Sigmoid colon (tissue), 7 donors: ENCODE data around the gene VPS33B. TPM values are rescaled to one million over a fixed set of nuclear protein-coding genes. Genes with fewer than 3 reads are reported as not detected.
A peak's percentile ranks its signal among the peaks of the same experiment; 100 is the strongest.

Experiments used
- DNase-seq: peaks from one replicate; pipeline ENCODE4 v3.0.0-alpha.2; 2019
- H3K27ac ChIP-seq, 4 donors: fragments of 200-600 bp; sonication (generic); one replicate each; pipeline ENCODE4 v1.5.1; 2016 to 2019; ENCODE audit warnings: mild to moderate bottlenecking in 1 of 4
- H3K27me3 ChIP-seq, 3 donors: fragments of 200-600 bp; sonication (generic); one replicate each; pipeline ENCODE4 v1.5.1; 2019; ENCODE audit warnings: mild to moderate bottlenecking in 1 of 3
- H3K36me3 ChIP-seq, 4 donors: fragments of 200-600 bp; sonication (generic); one replicate each; pipeline ENCODE4 v1.5.1; 2016 to 2019
- H3K4me1 ChIP-seq, 4 donors: fragments of 200-600 bp; sonication (generic); one replicate each; pipeline ENCODE4 v1.5.1; 2017 to 2019
- H3K4me3 ChIP-seq, 4 donors: fragments of 200-600 bp; sonication (generic); one replicate each; pipeline ENCODE4 v1.5.1; 2017 to 2019; ENCODE audit warnings: mild to moderate bottlenecking in 2 of 4, moderate library complexity in 1 of 4
- H3K9me3 ChIP-seq, 4 donors: fragments of 200-600 bp in 3 of 4; sonication (generic) in 3 of 4; one replicate each; pipeline versions ENCODE4 v1.5.1 to v1.6.1; 2013 to 2019
- CTCF ChIP-seq, 4 experiments: fragments of 450-650 bp in 3 of 4; fragments of 200-600 bp in 1 of 4; IDR thresholded peaks; one replicate each; pipeline ENCODE4 v1.5.1; 2016 to 2019; ENCODE audit warnings: antibody characterized with exemption in 4 of 4, mild to moderate bottlenecking in 3 of 4, moderate library complexity in 2 of 4
- EP300 ChIP-seq, 4 donors: sonication (generic); formaldehyde crosslinking; IDR thresholded peaks; one replicate each; pipeline ENCODE4 v1.6.1; 2017; ENCODE audit warnings: antibody characterized with exemption in 4 of 4
- POLR2A ChIP-seq, 2 donors: fragments of 450-650 bp; IDR thresholded peaks; one replicate each; pipeline ENCODE4 v1.6.1; 2016; ENCODE audit warnings: antibody characterized with exemption in 2 of 2, mild to moderate bottlenecking in 2 of 2, moderate library complexity in 2 of 2
- POLR2AphosphoS5 ChIP-seq, 4 donors: sonication (generic); formaldehyde crosslinking; IDR thresholded peaks; one replicate each; pipeline ENCODE4 v1.6.1; 2017; ENCODE audit warnings: antibody characterized with exemption in 4 of 4
- WGBS, 2 donors: extraction: QIAGEN DNeasy Blood & Tissue Kit; methylation state at CpG; one replicate each; pipeline ENCODE4 v1.1.7; 2013; 5-methylcytosine and 5-hydroxymethylcytosine counted together
- intact Hi-C: fragments of 100-400 bp; cut with DNase I; formaldehyde crosslinking; loops from one replicate; pipeline ENCODE4 v1.15.1; 2023
- polyA plus RNA-seq, 3 donors: library from polyadenylated mRNA; stranded (reverse); fragments of 200-250 nt; gene quantifications; one replicate each; pipeline ENCODE4 v1.2.3, GENCODE V29; 2013
- total RNA-seq, 4 donors: library from RNA; depleted of rRNA; stranded (reverse); fragments of >200 nt; gene quantifications; one replicate each; pipeline ENCODE4 v1.1.0, GENCODE V29; 2016
- donor health status: healthy with polysubstance abuse.
- donor health status: Bipolar disorder and iron deficiency.
- donor health status: healthy.

Gene VPS33B
- 1 to 10 TPM; 6.6 to 9.3 (median 7.6) TPM for total RNA-seq
- polyA plus RNA-seq: 10 to 100 TPM in 2 of 3 donors, 1 to 10 TPM in 1; 7.4 to 13.4 (median 13.2) TPM

- H3K4me3 ChIP-seq: peak within 1 kb of the TSS; percentile 73 to 95 (median 79)
- H3K27ac ChIP-seq: peak within 1 kb of the TSS; percentile 69 to 81 (median 75)
- DNase-seq: peak; percentile 91
- no peaks in the 10 kb centered on the region for H3K36me3 ChIP-seq
- TF ChIP-seq EP300 (IDR thresholded peaks at IDR 0.05) (peak in 1 of 4 donors; percentile 21), CTCF (IDR thresholded peaks at IDR 0.05) (no peak), POLR2AphosphoS5 (IDR thresholded peaks at IDR 0.05) (peak; percentile 62 to 83 (median 69)), POLR2A (IDR thresholded peaks at IDR 0.05) (no peak)
- intact Hi-C loops: loop anchor here (2.0 kb wide), 1 partner anchor 27 kb away; the partner anchor contains the start of gene PRC1
- H3K4me1 ChIP-seq: peaks cover 0 to 22% (median 14%) of the 10 kb centered on the region in 4 donors
- no peaks in the 10 kb centered on the region for H3K9me3 ChIP-seq
- H3K27me3 ChIP-seq: no peaks in the 10 kb centered on the region
- WGBS, 2 donors: 0 to 1% methylated on average over 48 of the region's 48 CpGs
These were observed at the start of gene VPS33B for GRCh38 chr15:91022075-91022831. VPS33B (minus strand) TSS chr15:91022594; CDS start chr15:91022249, 345 bp downstream.

GRCh38 chr15:91072161-91072560 lies 49.8 kb upstream of the VPS33B start:
- no peak for DNase-seq
- TF ChIP-seq POLR2A (IDR thresholded peaks at IDR 0.05) (no peak), POLR2AphosphoS5 (IDR thresholded peaks at IDR 0.05) (no peak), CTCF (IDR thresholded peaks at IDR 0.05) (no peak), EP300 (IDR thresholded peaks at IDR 0.05) (no peak)
- intact Hi-C loops: no loop called here
- no peak overlapping the region for H3K4me3 ChIP-seq
- 66 to 88% methylated on average over 4 of the region's 4 CpGs for WGBS, 2 donors
- no peaks in the 10 kb centered on the region for H3K4me1 ChIP-seq
- H3K36me3 ChIP-seq: no peaks in the 10 kb centered on the region
- H3K27me3 ChIP-seq: peaks cover 0 to 8% (median 0%) of the 10 kb centered on the region in 3 donors
- no peak overlapping the region for H3K27ac ChIP-seq
- no peaks in the 10 kb centered on the region for H3K9me3 ChIP-seq

- H3K4me1 ChIP-seq: no peaks in the 10 kb centered on the region
- H3K36me3 ChIP-seq: no peaks in the 10 kb centered on the region
- intact Hi-C loops: no loop called here
- DNase-seq: no peak
- H3K27me3 ChIP-seq: peaks cover 0 to 8% (median 0%) of the 10 kb centered on the region in 3 donors
- TF ChIP-seq POLR2AphosphoS5 (IDR thresholded peaks at IDR 0.05): no peak
- no peak for TF ChIP-seq EP300 (IDR thresholded peaks at IDR 0.05)
- TF ChIP-seq CTCF (IDR thresholded peaks at IDR 0.05): no peak
- TF ChIP-seq POLR2A (IDR thresholded peaks at IDR 0.05): no peak
- H3K9me3 ChIP-seq: no peaks in the 10 kb centered on the region
- no peak overlapping the region for H3K4me3 ChIP-seq
- no peak overlapping the region for H3K27ac ChIP-seq
- 62 to 81% methylated on average over 8 of the region's 8 CpGs for WGBS, 2 donors
These were observed 48.5 kb upstream of the VPS33B start for GRCh38 chr15:91070872-91071271.

- no peaks in the 10 kb centered on the region for H3K9me3 ChIP-seq
- H3K4me1 ChIP-seq: no peaks in the 10 kb centered on the region
- DNase-seq: no peak
- 74 to 86% methylated on average over 3 of the region's 3 CpGs for WGBS, 2 donors
- H3K36me3 ChIP-seq: no peaks in the 10 kb centered on the region
- no peak overlapping the region for H3K27ac ChIP-seq
- H3K4me3 ChIP-seq: no peak overlapping the region
- H3K27me3 ChIP-seq: peaks cover 0 to 8% (median 0%) of the 10 kb centered on the region in 3 donors
- intact Hi-C loops: no loop called here
- TF ChIP-seq EP300 (IDR thresholded peaks at IDR 0.05) (no peak), POLR2A (IDR thresholded peaks at IDR 0.05) (no peak), POLR2AphosphoS5 (IDR thresholded peaks at IDR 0.05) (no peak), CTCF (IDR thresholded peaks at IDR 0.05) (no peak)
These were observed 46.6 kb upstream of the VPS33B start for GRCh38 chr15:91068966-91069365.
